Stimulated activated naive B cell treated with anti-CD40 and anti-IgM and Interleukin-4, amounts not matched to agents 10 μg/mL and 1 μg/mL and 100 μg/mL, for 72 hours (primary cell): Measurements from ENCODE around the gene GCKR.

Experiments used
- ATAC-seq, 2 donors: fragments of 150-1000 bp; cut with Tn5 transposase; replicated peaks; 2 replicates each; pipeline ENCODE4 v1.10.0; 2021; ENCODE audit warnings: moderate library complexity in 1 of 2
- DNase-seq: peaks from one replicate; pipeline ENCODE4 v3.0.0; 2021
- H3K27ac Mint-ChIP-seq: one replicate; pipeline ENCODE4 v1.8.0; 2022; ENCODE audit warnings: mild to moderate bottlenecking, mixed read lengths
- H3K27me3 Mint-ChIP-seq, 2 donors: one replicate each; pipeline ENCODE4 v1.8.0; 2022; ENCODE audit warnings: mixed read lengths in 2 of 2
- H3K36me3 Mint-ChIP-seq, 2 donors: one replicate each; pipeline ENCODE4 v1.8.0; 2022; ENCODE audit warnings: mixed read lengths in 2 of 2, mild to moderate bottlenecking in 1 of 2
- H3K4me1 Mint-ChIP-seq, 2 donors: one replicate each; pipeline ENCODE4 v1.8.0; 2022; ENCODE audit warnings: mixed read lengths in 2 of 2, mild to moderate bottlenecking in 1 of 2
- H3K4me3 Mint-ChIP-seq, 2 donors: one replicate each; pipeline ENCODE4 v1.8.0; 2022; ENCODE audit warnings: mild to moderate bottlenecking in 2 of 2, mixed read lengths in 2 of 2, moderate library complexity in 1 of 2
- H3K9me3 Mint-ChIP-seq, 2 donors: one replicate each; pipeline ENCODE4 v1.8.0; 2022; ENCODE audit warnings: mixed read lengths in 2 of 2, mild to moderate bottlenecking in 1 of 2

The GCKR gene

GRCh38 chr2:27494944-27495554 lies 1.6 kb upstream of the GCKR start, which contains the start of gene FNDC4:
TSS of gene FNDC4 (minus strand) at chr2:27495200. CDS start at chr2:27494679, 521 bp downstream.
- DNase-seq (no peak), ATAC-seq (peak; percentile 54 to 57)
- Mint-ChIP-seq H3K27ac (no peak within 1 kb of the TSS), H3K4me3 (peak within 1 kb of the TSS; percentile 86 to 88), H3K9me3 (no peaks in the 10 kb centered on the region), H3K4me1 (peaks cover 7 to 19% of the 10 kb centered on the region in 2 donors), H3K36me3 (peaks cover 0 to 3% of the 10 kb centered on the region in 2 donors), H3K27me3 (peaks cover 52 to 63% of the 10 kb centered on the region in 2 donors)

DNA sequence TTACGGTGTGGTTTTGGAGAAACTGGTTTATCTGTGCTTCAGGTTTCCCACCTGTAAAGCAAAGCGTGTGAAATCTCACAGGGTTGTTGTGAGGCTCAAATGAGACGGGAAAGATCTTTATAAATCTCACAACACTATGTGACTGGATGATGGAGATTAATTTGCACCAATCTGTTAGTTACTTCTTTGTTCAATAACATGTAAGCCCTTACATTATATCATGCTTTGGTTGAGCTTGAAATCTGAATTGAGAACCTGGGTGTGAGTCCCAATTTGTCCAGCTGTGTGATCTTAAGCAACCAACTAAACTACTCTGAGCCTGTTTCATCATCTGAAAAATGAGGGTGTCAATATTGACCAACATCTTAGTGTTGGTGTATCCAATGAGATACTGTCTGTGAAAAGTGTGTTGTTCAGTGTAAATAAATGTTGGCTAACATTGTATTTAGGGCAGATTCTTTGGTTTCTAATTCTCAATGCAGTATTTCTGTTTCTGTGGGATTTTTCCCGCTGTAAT lies 741 bp upstream of the GCKR start:
- ATAC-seq (no peak), DNase-seq (no peak)
- Mint-ChIP-seq H3K4me1 (peaks cover 7 to 17% of the 10 kb centered on the region in 2 donors), H3K36me3 (peaks cover 0 to 3% of the 10 kb centered on the region in 2 donors), H3K27me3 (peaks cover 52 to 63% of the 10 kb centered on the region in 2 donors), H3K9me3 (no peaks in the 10 kb centered on the region), H3K27ac (no peak overlapping the region), H3K4me3 (peak overlapping the region; percentile 86 to 88)

- ATAC-seq (no peak), DNase-seq (no peak)
- no peak overlapping the region for H3K27ac Mint-ChIP-seq
- no peaks in the 10 kb centered on the region for H3K9me3 Mint-ChIP-seq
- peaks cover 0 to 3% of the 10 kb centered on the region in 2 donors for H3K36me3 Mint-ChIP-seq
- H3K4me3 Mint-ChIP-seq, result no peak overlapping the region
- peaks cover 7 to 17% of the 10 kb centered on the region in 2 donors for H3K4me1 Mint-ChIP-seq
- peaks cover 52 to 63% of the 10 kb centered on the region in 2 donors for H3K27me3 Mint-ChIP-seq
These were observed 619 bp downstream of the GCKR start for GRCh38 chr2:27497288-27497627.

DNA sequence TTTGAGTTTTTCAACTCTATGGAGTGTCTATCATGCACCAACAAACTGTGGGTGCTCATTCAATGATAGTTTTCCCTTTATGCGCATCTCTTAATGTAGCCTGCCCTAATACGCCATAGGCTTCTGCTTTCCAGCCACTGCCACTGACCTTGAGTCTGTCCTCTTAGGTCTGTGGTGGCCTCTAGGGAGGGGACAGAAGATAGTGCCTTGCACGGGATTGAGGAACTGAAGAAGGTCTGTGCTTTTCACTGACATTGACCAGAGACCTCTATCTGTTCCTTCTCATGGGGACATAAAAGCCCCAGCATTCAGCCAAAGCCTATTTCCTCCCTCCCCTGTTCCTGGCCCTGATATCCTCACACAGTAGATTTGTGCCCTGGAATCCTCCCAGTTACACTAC lies 2.3 kb downstream of the GCKR start:
- H3K27me3 Mint-ChIP-seq, result peaks cover 38 to 52% of the 10 kb centered on the region in 2 donors
- DNase-seq (no peak), ATAC-seq (no peak)

GRCh38 chr2:27501042-27501441 lies 4.4 kb downstream of the GCKR start:
- peaks cover 22 to 35% of the 10 kb centered on the region in 2 donors for H3K27me3 Mint-ChIP-seq

More for the DNA sequence above, 2.3 kb downstream of the GCKR start:
- H3K27ac Mint-ChIP-seq, result no peak overlapping the region
- H3K36me3 Mint-ChIP-seq, result peaks cover 0 to 2% of the 10 kb centered on the region in 2 donors
- peaks cover 7 to 17% of the 10 kb centered on the region in 2 donors for H3K4me1 Mint-ChIP-seq
- no peak overlapping the region for H3K4me3 Mint-ChIP-seq
- H3K9me3 Mint-ChIP-seq, result no peaks in the 10 kb centered on the region

DNA sequence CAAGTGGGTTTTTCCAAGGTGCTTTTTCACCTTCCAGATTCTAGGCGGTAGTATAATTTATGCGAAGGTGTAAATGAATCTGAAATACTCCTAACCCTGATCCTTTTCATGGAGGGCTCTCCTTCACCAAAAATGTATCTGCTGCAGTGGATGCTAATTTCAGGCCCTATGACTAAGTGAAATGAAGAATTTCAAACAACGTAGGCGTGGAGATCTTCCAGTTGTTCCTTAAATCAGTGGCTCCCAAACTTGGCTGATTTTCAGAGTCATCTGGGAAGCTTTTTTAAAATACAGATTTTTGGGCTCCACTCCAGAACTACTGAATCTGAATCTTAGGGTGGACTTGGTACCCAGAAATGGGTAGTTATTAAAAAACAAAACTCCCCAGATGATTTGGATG lies 5.5 kb downstream of the GCKR start:
- peaks cover 18 to 34% of the 10 kb centered on the region in 2 donors for H3K27me3 Mint-ChIP-seq
- ATAC-seq (no peak), DNase-seq (no peak)
- H3K36me3 Mint-ChIP-seq, result no peaks in the 10 kb centered on the region
- H3K4me1 Mint-ChIP-seq, result no peaks in the 10 kb centered on the region
- H3K27ac Mint-ChIP-seq, result no peak overlapping the region
- H3K9me3 Mint-ChIP-seq, result no peaks in the 10 kb centered on the region
- H3K4me3 Mint-ChIP-seq, result no peak overlapping the region

More at GRCh38 chr2:27501042-27501441, 4.4 kb downstream of the GCKR start:
- no peak overlapping the region for H3K27ac Mint-ChIP-seq
- no peak for DNase-seq
- H3K4me1 Mint-ChIP-seq, result no peaks in the 10 kb centered on the region
- no peak overlapping the region for H3K4me3 Mint-ChIP-seq
- no peaks in the 10 kb centered on the region for H3K9me3 Mint-ChIP-seq
- H3K36me3 Mint-ChIP-seq, result no peaks in the 10 kb centered on the region
- ATAC-seq, result peak in 1 of 2 donors; percentile 31

- Mint-ChIP-seq H3K27ac (no peak overlapping the region), H3K36me3 (no peaks in the 10 kb centered on the region), H3K27me3 (peaks cover 13 to 18% of the 10 kb centered on the region in 2 donors), H3K4me1 (no peaks in the 10 kb centered on the region), H3K4me3 (no peak overlapping the region), H3K9me3 (no peaks in the 10 kb centered on the region)
- no peak for ATAC-seq
- no peak for DNase-seq
These were observed 9.9 kb downstream of the GCKR start for GRCh38 chr2:27506587-27506986.

GRCh38 chr2:27507293-27507692 lies 10.7 kb downstream of the GCKR start:
- Mint-ChIP-seq H3K27me3 (peaks cover 17 to 18% of the 10 kb centered on the region in 2 donors), H3K9me3 (no peaks in the 10 kb centered on the region), H3K36me3 (no peaks in the 10 kb centered on the region), H3K4me3 (no peak overlapping the region), H3K27ac (no peak overlapping the region), H3K4me1 (no peaks in the 10 kb centered on the region)
- ATAC-seq (no peak), DNase-seq (no peak)

DNA sequence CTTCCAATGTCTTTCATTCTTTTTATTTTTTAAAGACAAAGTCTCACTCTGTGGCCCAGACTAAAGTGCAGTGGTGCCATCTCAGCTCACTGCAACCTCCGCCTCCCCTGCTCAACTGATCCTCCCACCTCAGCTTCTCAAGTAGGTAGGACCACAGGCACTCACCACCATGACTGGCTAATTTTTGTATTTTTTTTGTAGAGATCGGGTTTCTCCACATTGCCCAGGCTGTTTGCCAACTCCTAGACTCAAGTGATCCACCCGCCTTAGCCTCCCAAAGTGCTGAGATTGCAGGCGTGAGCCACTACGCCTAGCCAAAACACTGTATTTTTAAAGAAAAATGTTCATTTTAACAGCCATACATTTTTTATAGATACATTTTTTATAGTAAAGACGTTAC lies 12.7 kb downstream of the GCKR start:
- no peak overlapping the region for H3K4me3 Mint-ChIP-seq
- no peaks in the 10 kb centered on the region for H3K9me3 Mint-ChIP-seq
- H3K27ac Mint-ChIP-seq, result no peak overlapping the region
- no peaks in the 10 kb centered on the region for H3K4me1 Mint-ChIP-seq
- H3K27me3 Mint-ChIP-seq, result peaks cover 17% of the 10 kb centered on the region in 2 donors
- DNase-seq (no peak), ATAC-seq (no peak)
- H3K36me3 Mint-ChIP-seq, result no peaks in the 10 kb centered on the region

DNA sequence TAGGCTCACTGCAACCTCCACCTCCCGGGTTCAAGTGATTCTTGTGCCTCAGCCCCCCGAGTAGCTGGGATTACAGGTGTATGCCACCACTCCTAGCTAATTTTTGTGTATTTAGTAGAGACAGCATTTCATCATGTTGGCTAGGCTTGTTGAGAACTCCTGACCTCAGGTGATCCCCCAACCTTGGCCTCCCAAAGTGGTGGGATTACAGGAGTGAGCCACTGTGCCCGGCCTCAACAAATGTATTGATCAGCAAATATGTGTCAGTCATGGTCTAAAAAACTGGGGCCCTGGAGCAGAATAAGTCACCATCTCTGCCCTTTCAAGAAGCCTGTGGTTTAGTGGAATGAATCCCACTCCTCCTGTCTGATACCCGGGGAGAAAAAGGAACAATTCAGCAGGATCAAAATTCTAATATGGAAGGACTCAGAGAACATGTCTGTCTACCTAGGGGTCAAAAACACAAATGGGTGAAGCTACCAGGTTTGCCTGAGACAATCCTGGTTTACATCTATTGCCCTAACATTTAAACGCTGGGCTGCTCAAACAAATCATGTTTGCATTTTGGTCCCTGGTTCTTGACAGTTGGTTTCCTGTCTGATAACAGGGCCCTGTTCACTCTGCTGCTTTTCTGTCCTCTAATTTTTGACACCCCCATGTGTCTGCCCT lies 21.6 kb downstream of the GCKR start:
- Mint-ChIP-seq H3K27me3 (peaks cover 24 to 44% of the 10 kb centered on the region in 2 donors), H3K4me1 (no peaks in the 10 kb centered on the region), H3K36me3 (no peaks in the 10 kb centered on the region), H3K27ac (no peak overlapping the region), H3K9me3 (no peaks in the 10 kb centered on the region), H3K4me3 (no peak overlapping the region)
- ATAC-seq (no peak), DNase-seq (no peak)

- no peaks in the 10 kb centered on the region for H3K4me1 Mint-ChIP-seq
- H3K9me3 Mint-ChIP-seq, result no peaks in the 10 kb centered on the region
- no peak overlapping the region for H3K4me3 Mint-ChIP-seq
- H3K27ac Mint-ChIP-seq, result no peak overlapping the region
- no peak for DNase-seq
- peaks cover 27 to 45% of the 10 kb centered on the region in 2 donors for H3K27me3 Mint-ChIP-seq
- no peaks in the 10 kb centered on the region for H3K36me3 Mint-ChIP-seq
- ATAC-seq, result no peak
These were observed 22.1 kb downstream of the GCKR start for GRCh38 chr2:27518782-27519113.

DNA sequence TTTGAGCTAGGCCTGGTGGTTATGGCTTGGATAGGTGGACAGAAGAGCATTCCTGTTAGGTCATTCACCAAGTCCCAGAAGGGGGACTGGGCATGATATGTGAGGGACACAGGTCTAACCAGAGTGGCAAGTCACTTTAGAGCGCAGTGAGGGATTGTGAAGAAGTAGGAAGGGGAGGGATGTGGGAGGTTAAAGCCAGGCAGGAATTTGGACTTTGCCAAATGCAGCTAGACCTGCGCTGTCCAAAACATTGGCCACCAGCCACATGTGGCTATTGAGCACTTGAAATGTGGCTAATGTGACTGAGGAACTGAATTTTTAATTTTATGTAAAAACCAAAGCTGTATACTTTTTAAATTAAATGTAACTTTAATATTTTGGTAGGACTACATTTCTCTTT lies 23.7 kb downstream of the GCKR start:
- ATAC-seq, result no peak
- no peaks in the 10 kb centered on the region for H3K36me3 Mint-ChIP-seq
- DNase-seq, result no peak

GRCh38 chr2:27522400-27522945 lies 25.8 kb downstream of the GCKR start:
- no peak overlapping the region for H3K4me3 Mint-ChIP-seq
- H3K4me1 Mint-ChIP-seq, result no peaks in the 10 kb centered on the region
- ATAC-seq (no peak), DNase-seq (no peak)
- no peaks in the 10 kb centered on the region for H3K36me3 Mint-ChIP-seq
- no peak overlapping the region for H3K27ac Mint-ChIP-seq
- no peaks in the 10 kb centered on the region for H3K9me3 Mint-ChIP-seq
- peaks cover 41 to 51% of the 10 kb centered on the region in 2 donors for H3K27me3 Mint-ChIP-seq

More for the DNA sequence above, 23.7 kb downstream of the GCKR start:
- H3K4me3 Mint-ChIP-seq, result no peak overlapping the region
- H3K27ac Mint-ChIP-seq, result no peak overlapping the region
- no peaks in the 10 kb centered on the region for H3K9me3 Mint-ChIP-seq
- H3K27me3 Mint-ChIP-seq, result peaks cover 32 to 45% of the 10 kb centered on the region in 2 donors
- no peaks in the 10 kb centered on the region for H3K4me1 Mint-ChIP-seq

DNA sequence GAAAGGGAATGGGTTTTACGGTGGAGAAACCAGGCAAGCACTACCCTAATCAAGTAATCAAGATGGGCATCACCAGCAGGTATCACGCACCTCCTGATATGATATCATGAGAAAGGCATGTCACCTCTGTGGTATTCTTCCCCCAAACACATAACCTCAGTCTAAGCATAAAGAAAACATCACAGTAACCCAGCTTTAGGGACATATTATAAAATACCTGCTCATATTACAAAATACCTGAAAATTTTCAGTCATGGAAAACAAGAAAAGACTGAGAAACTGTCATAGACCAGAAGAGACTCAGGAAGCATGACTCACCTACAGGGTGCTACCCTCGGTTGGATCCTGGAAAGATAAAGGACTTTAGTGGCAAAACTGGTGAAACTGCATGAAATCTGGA lies 30.5 kb downstream of the GCKR start:
- Mint-ChIP-seq H3K27ac (no peak overlapping the region), H3K27me3 (peaks cover 29 to 33% of the 10 kb centered on the region in 2 donors), H3K9me3 (no peaks in the 10 kb centered on the region), H3K4me3 (no peak overlapping the region), H3K4me1 (no peaks in the 10 kb centered on the region), H3K36me3 (no peaks in the 10 kb centered on the region)
- no peak for DNase-seq
- ATAC-seq, result no peak

DNA sequence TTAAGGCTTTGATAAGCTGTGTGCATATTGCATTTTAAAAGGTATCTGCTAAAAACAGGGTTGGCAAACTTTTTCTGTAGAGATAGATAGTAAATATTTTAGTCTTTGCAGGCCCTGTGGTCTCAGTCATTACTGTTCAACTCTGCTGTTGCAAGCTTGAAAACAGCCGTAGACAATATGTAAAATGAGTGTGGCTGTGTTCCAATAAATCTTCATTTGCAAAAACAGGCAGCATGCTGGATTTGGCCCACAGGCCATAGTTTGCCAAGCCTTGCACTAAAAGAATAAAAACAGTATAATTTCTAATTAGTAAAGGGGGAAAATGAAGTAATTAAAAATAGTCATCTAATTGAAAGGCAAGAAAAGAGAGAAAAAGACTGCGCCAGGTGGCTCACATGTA lies 35.3 kb downstream of the GCKR start:
- peaks cover 12 to 14% of the 10 kb centered on the region in 2 donors for H3K27me3 Mint-ChIP-seq

More for the DNA sequence above, 35.3 kb downstream of the GCKR start:
- Mint-ChIP-seq H3K36me3 (no peaks in the 10 kb centered on the region), H3K27ac (no peak overlapping the region), H3K4me1 (no peaks in the 10 kb centered on the region), H3K9me3 (no peaks in the 10 kb centered on the region), H3K4me3 (no peak overlapping the region)
- no peak for ATAC-seq
- DNase-seq, result no peak
